GM12801 (cell line): ENCODE results near the gene DNAAF9.

ENCODE experiments used
- TF ChIP-seq, protein P1 (sequence below): IDR thresholded peaks from one replicate; pipeline ENCODE4 v1.5.1; 2011; ENCODE audit warnings: control low read depth; ENCODE audit not compliant: insufficient read length; ENCODE audit errors: extremely low read depth

The DNAAF9 gene

GRCh38 chr20:3382836-3383235 lies 24.6 kb downstream of the DNAAF9 start:
- TF ChIP-seq, protein P1, sequence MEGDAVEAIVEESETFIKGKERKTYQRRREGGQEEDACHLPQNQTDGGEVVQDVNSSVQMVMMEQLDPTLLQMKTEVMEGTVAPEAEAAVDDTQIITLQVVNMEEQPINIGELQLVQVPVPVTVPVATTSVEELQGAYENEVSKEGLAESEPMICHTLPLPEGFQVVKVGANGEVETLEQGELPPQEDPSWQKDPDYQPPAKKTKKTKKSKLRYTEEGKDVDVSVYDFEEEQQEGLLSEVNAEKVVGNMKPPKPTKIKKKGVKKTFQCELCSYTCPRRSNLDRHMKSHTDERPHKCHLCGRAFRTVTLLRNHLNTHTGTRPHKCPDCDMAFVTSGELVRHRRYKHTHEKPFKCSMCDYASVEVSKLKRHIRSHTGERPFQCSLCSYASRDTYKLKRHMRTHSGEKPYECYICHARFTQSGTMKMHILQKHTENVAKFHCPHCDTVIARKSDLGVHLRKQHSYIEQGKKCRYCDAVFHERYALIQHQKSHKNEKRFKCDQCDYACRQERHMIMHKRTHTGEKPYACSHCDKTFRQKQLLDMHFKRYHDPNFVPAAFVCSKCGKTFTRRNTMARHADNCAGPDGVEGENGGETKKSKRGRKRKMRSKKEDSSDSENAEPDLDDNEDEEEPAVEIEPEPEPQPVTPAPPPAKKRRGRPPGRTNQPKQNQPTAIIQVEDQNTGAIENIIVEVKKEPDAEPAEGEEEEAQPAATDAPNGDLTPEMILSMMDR = no peak

- TF ChIP-seq, protein P1 = no peak
These were observed 27.0 kb downstream of the DNAAF9 start for GRCh38 chr20:3380228-3381070.

GRCh38 chr20:3378138-3378537 lies 29.3 kb downstream of the DNAAF9 start:
- TF ChIP-seq, protein P1 = no peak

- TF ChIP-seq, protein P1 = no peak
These were observed 29.8 kb downstream of the DNAAF9 start for GRCh38 chr20:3377644-3378043.

- TF ChIP-seq, protein P1 = no peak
These were observed 33.2 kb downstream of the DNAAF9 start for GRCh38 chr20:3374296-3374695.

DNA sequence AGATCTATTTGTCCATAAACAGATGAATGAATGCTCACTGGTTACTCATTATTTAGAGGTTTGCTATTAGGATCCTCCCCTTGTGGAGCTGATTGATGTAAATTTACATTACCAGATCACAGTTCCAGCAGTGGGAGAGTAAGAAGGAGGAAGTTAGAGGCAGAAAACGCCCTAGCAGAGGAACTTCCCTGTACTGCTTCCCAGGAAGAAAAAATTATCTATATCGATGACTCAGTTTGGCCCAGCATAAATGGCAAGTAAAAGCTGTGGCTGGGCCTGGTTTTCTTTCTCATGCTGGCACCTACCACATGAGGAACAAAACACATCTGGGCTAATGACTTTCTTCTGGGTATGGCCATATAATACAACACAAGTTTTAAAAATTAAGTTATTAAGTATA lies 35.7 kb downstream of the DNAAF9 start:
- TF ChIP-seq, protein P1 = no peak

GRCh38 chr20:3367089-3367488 lies 40.4 kb downstream of the DNAAF9 start:
- TF ChIP-seq, protein P1 = no peak
